Nephron progenitor cell (in vitro differentiated cells): Measurements from ENCODE around the gene ABCA3.

ENCODE experiments used
- DNase-seq: peaks from one replicate; pipeline ENCODE4 v3.0.0; 2021
- H3K27ac Mint-ChIP-seq: 2 replicates; pipeline ENCODE4 v1.8.0; 2021; ENCODE audit warnings: mild to moderate bottlenecking, moderate library complexity, mixed read lengths
- H3K27me3 Mint-ChIP-seq: 2 replicates; pipeline ENCODE4 v1.8.0; 2021; ENCODE audit warnings: mild to moderate bottlenecking, low read depth, mixed read lengths; ENCODE audit not compliant: poor library complexity
- H3K36me3 Mint-ChIP-seq: 2 replicates; pipeline ENCODE4 v1.8.0; 2021; ENCODE audit warnings: low read depth, mixed read lengths
- H3K4me1 Mint-ChIP-seq: 2 replicates; pipeline ENCODE4 v1.8.0; 2021; ENCODE audit warnings: mixed read lengths
- H3K4me3 Mint-ChIP-seq: 2 replicates; pipeline ENCODE4 v1.8.0; 2021; ENCODE audit warnings: mild to moderate bottlenecking, moderate library complexity, mixed read lengths
- H3K9me3 Mint-ChIP-seq: 2 replicates; pipeline ENCODE4 v1.8.0; 2021; ENCODE audit warnings: mild to moderate bottlenecking, moderate library complexity, mixed read lengths
- CTCF ChIP-seq: fragments of 200-600 bp; sonication (generic); IDR thresholded peaks from 2 replicates; pipeline ENCODE4 v1.5.0; 2021; ENCODE audit warnings: antibody characterized with exemption

Gene ABCA3

GRCh38 chr16:2370721-2371120, 30.2 kb upstream of the ABCA3 start:
- H3K4me1 Mint-ChIP-seq = peaks cover under 1% of the 10 kb centered on the region

GRCh38 chr16:2366660-2367309, 26.3 kb upstream of the ABCA3 start:
- no peak overlapping the region for H3K4me3 Mint-ChIP-seq
- H3K4me1 Mint-ChIP-seq = peaks cover 7% of the 10 kb centered on the region
- H3K27me3 Mint-ChIP-seq = peaks cover 85% of the 10 kb centered on the region
- H3K36me3 Mint-ChIP-seq = no peaks in the 10 kb centered on the region
- H3K27ac Mint-ChIP-seq = no peak overlapping the region
- no peak for TF ChIP-seq CTCF
- H3K9me3 Mint-ChIP-seq = no peaks in the 10 kb centered on the region
- no peak for DNase-seq

More at GRCh38 chr16:2370721-2371120, 30.2 kb upstream of the ABCA3 start:
- Mint-ChIP-seq H3K9me3 (no peaks in the 10 kb centered on the region), H3K36me3 (no peaks in the 10 kb centered on the region), H3K27ac (no peak overlapping the region), H3K4me3 (no peak overlapping the region), H3K27me3 (peaks cover 66% of the 10 kb centered on the region)
- no peak for DNase-seq
- no peak for TF ChIP-seq CTCF

GRCh38 chr16:2365397-2366294, 25.1 kb upstream of the ABCA3 start:
- H3K4me1 Mint-ChIP-seq = peaks cover 7% of the 10 kb centered on the region
- no peak overlapping the region for H3K27ac Mint-ChIP-seq
- TF ChIP-seq CTCF = no peak
- no peak overlapping the region for H3K4me3 Mint-ChIP-seq
- no peaks in the 10 kb centered on the region for H3K9me3 Mint-ChIP-seq
- H3K36me3 Mint-ChIP-seq = no peaks in the 10 kb centered on the region
- peaks cover 87% of the 10 kb centered on the region for H3K27me3 Mint-ChIP-seq
- no peak for DNase-seq

GRCh38 chr16:2364638-2365210, 24.2 kb upstream of the ABCA3 start:
- Mint-ChIP-seq H3K36me3 (no peaks in the 10 kb centered on the region), H3K27me3 (peaks cover 88% of the 10 kb centered on the region), H3K9me3 (no peaks in the 10 kb centered on the region), H3K4me3 (no peak overlapping the region), H3K27ac (no peak overlapping the region), H3K4me1 (peaks cover 7% of the 10 kb centered on the region)
- DNase-seq = no peak
- no peak for TF ChIP-seq CTCF

GRCh38 chr16:2362218-2362617, 21.7 kb upstream of the ABCA3 start:
- no peak for TF ChIP-seq CTCF
- Mint-ChIP-seq H3K27me3 (peaks cover 88% of the 10 kb centered on the region), H3K36me3 (no peaks in the 10 kb centered on the region), H3K27ac (no peak overlapping the region), H3K4me3 (no peak overlapping the region), H3K4me1 (peaks cover 7% of the 10 kb centered on the region), H3K9me3 (peaks cover 9% of the 10 kb centered on the region)
- no peak for DNase-seq
